ENCODE measurements around the gene LMO7.

LMO7 gene

DNA sequence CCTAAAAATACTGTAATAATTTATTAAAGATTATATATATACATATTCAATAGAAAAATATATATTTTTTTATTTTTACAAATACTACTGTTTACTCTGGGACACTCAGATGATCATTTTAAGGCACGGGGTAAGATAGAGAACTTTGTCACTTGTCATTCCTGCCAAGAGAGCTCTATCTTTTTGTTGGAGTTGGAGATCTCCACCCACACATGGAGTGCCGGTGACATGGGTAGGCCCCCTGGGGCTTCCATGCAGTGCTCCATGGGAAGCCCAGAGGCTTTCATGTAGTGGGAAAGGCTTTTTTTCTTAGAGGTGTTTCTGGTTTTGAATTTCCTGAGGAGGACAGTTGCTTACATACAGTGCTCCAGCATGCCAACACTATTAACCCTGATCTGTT lies 81.4 kb downstream of the LMO7 start:
- H2BK12ac ChIP-seq (ENCODE audit: low read length in 2 of 2): no peak overlapping the region
- no peak for DNase-seq
- H3K4me2 ChIP-seq (ENCODE audit: low read length, poor library complexity, severe bottlenecking): no peak overlapping the region
- H3K36me3 ChIP-seq (ENCODE audit: control insufficient read depth in 1 of 2, insufficient read depth in 2 of 2, low read depth in 1 of 2, low read length in 2 of 2): peaks cover 0 to 32% of the 10 kb centered on the region in 2 experiments
- no peak overlapping the region for H3K27ac ChIP-seq (ENCODE audit: low read length, poor library complexity, severe bottlenecking)
- H3K4me3 ChIP-seq (ENCODE audit: insufficient read depth in 1 of 2, low read depth in 1 of 2, low read length in 2 of 2): no peak overlapping the region
- no peak overlapping the region for H3K9ac ChIP-seq (ENCODE audit: low read length)
- 100% methylated on average over 2 of the region's 2 CpGs for WGBS
- H3K27me3 ChIP-seq (ENCODE audit: control insufficient read depth in 1 of 2, insufficient read depth in 1 of 2, low read length in 2 of 2): no peaks in the 10 kb centered on the region
- no peaks in the 10 kb centered on the region for H3K9me3 ChIP-seq (ENCODE audit: control insufficient read depth, low read length)
- H3K23ac ChIP-seq (ENCODE audit: low read length in 2 of 2): no peak overlapping the region
- no peak overlapping the region for H2BK15ac ChIP-seq (ENCODE audit: low read depth, poor library complexity, severe bottlenecking)
- H3K4me1 ChIP-seq (ENCODE audit: control insufficient read depth, insufficient read depth, low read depth, low read length): peaks cover 1% of the 10 kb centered on the region
- H4K8ac ChIP-seq (ENCODE audit: low read length): no peak overlapping the region
- H2BK5ac ChIP-seq (ENCODE audit: low read depth, low read length, poor library complexity, severe bottlenecking): no peak overlapping the region
- H3K79me1 ChIP-seq (replicated peaks; ENCODE audit: low read length, poor library complexity, severe bottlenecking): peaks cover 7% of the 10 kb centered on the region
- no peak overlapping the region for H3K14ac ChIP-seq (ENCODE audit: low read length in 2 of 2)
- no peak overlapping the region for H2AFZ ChIP-seq (ENCODE audit: low read depth, low read length)
- no peak overlapping the region for H2AK5ac ChIP-seq (ENCODE audit: low read length, severe bottlenecking)
- no peak overlapping the region for H4K91ac ChIP-seq (ENCODE audit: low read length)
- no peak overlapping the region for H3K4ac ChIP-seq (ENCODE audit: low read depth in 1 of 2, low read length in 2 of 2)
- H3K18ac ChIP-seq (ENCODE audit: low read depth in 1 of 2, low read length in 2 of 2): no peak overlapping the region
- no peak overlapping the region for H2BK120ac ChIP-seq (ENCODE audit: low read depth, low read length)

DNA sequence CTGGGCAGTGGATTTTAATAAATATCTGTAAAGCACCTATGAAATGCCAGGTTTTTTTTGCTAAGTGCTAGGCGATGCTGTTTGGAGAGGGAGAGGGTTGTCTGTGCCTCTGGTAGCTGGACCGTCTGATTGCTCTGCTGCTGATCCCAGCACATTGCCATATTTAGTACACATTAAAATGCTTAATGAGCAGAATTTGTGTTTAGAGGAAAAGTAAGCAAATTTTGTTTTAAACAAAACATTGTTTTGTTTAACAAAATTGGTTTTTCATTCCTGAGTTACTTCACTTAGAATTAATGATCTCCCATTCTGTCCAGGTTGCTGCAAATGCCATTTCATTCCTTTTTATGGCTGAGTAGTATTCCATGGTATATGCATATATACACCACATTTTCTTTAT lies 85.2 kb downstream of the LMO7 start:
- Histone ChIP-seq H3K79me1 (replicated peaks; ENCODE audit: low read length, poor library complexity, severe bottlenecking) (peaks cover 10% of the 10 kb centered on the region), H3K36me3 (ENCODE audit: control insufficient read depth in 1 of 2, insufficient read depth in 2 of 2, low read depth in 1 of 2, low read length in 2 of 2) (peaks cover 0 to 19% of the 10 kb centered on the region in 2 experiments), H3K27me3 (ENCODE audit: control insufficient read depth in 1 of 2, insufficient read depth in 1 of 2, low read length in 2 of 2) (no peaks in the 10 kb centered on the region), H3K27ac (ENCODE audit: low read length, poor library complexity, severe bottlenecking) (no peak overlapping the region), H2AK5ac (ENCODE audit: low read length, severe bottlenecking) (no peak overlapping the region), H3K4me1 (ENCODE audit: control insufficient read depth, insufficient read depth, low read depth, low read length) (peaks cover 1% of the 10 kb centered on the region), H2AFZ (ENCODE audit: low read depth, low read length) (no peak overlapping the region), H3K18ac (ENCODE audit: low read depth in 1 of 2, low read length in 2 of 2) (no peak overlapping the region), H4K91ac (ENCODE audit: low read length) (no peak overlapping the region), H2BK15ac (ENCODE audit: low read depth, poor library complexity, severe bottlenecking) (no peak overlapping the region), H3K9ac (ENCODE audit: low read length) (no peak overlapping the region), H3K14ac (ENCODE audit: low read length in 2 of 2) (no peak overlapping the region), H3K4ac (ENCODE audit: low read depth in 1 of 2, low read length in 2 of 2) (no peak overlapping the region), H3K4me3 (ENCODE audit: insufficient read depth in 1 of 2, low read depth in 1 of 2, low read length in 2 of 2) (no peak overlapping the region), H2BK120ac (ENCODE audit: low read depth, low read length) (no peak overlapping the region), H3K23ac (ENCODE audit: low read length in 2 of 2) (no peak overlapping the region), H2BK5ac (ENCODE audit: low read depth, low read length, poor library complexity, severe bottlenecking) (no peak overlapping the region), H4K8ac (ENCODE audit: low read length) (no peak overlapping the region), H3K4me2 (ENCODE audit: low read length, poor library complexity, severe bottlenecking) (peak overlapping the region; percentile 4), H3K9me3 (ENCODE audit: control insufficient read depth, low read length) (no peaks in the 10 kb centered on the region), H2BK12ac (ENCODE audit: low read length in 2 of 2) (no peak overlapping the region)
- DNase-seq: no peak
- WGBS: 100% methylated on average over 1 of the region's 2 CpGs

DNA sequence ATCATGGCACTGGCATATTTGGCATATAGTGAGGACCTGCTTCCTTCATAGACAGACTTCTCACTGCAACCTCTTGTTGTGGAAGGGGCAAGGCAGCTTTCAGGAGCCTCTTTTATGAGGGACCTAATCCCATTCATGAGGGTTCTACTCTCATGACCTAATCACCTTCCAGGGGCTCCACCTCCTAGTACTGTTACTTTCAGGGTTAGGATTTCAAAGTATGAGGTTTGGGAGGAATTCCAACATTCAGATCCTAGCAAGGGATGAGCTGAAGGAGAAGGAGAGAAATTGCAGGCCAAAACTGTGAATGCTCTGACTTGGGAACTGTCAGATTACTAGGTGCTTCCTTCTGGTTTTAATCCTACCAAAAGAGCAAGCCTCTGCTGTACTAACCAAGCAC lies 87.8 kb downstream of the LMO7 start:
- Histone ChIP-seq H3K4me1 (ENCODE audit: control insufficient read depth, insufficient read depth, low read depth, low read length) (no peaks in the 10 kb centered on the region), H3K4me2 (ENCODE audit: low read length, poor library complexity, severe bottlenecking) (no peak overlapping the region), H2BK5ac (ENCODE audit: low read depth, low read length, poor library complexity, severe bottlenecking) (no peak overlapping the region), H2BK120ac (ENCODE audit: low read depth, low read length) (no peak overlapping the region), H3K9me3 (ENCODE audit: control insufficient read depth, low read length) (no peaks in the 10 kb centered on the region), H3K27me3 (ENCODE audit: control insufficient read depth in 1 of 2, insufficient read depth in 1 of 2, low read length in 2 of 2) (no peaks in the 10 kb centered on the region), H3K4ac (ENCODE audit: low read depth in 1 of 2, low read length in 2 of 2) (no peak overlapping the region), H4K91ac (ENCODE audit: low read length) (no peak overlapping the region), H3K14ac (ENCODE audit: low read length in 2 of 2) (no peak overlapping the region), H3K18ac (ENCODE audit: low read depth in 1 of 2, low read length in 2 of 2) (no peak overlapping the region), H3K36me3 (ENCODE audit: control insufficient read depth in 1 of 2, insufficient read depth in 2 of 2, low read depth in 1 of 2, low read length in 2 of 2) (peaks cover 0 to 11% of the 10 kb centered on the region in 2 experiments), H2BK12ac (ENCODE audit: low read length in 2 of 2) (no peak overlapping the region), H4K8ac (ENCODE audit: low read length) (no peak overlapping the region), H2AFZ (ENCODE audit: low read depth, low read length) (no peak overlapping the region), H3K4me3 (ENCODE audit: insufficient read depth in 1 of 2, low read depth in 1 of 2, low read length in 2 of 2) (no peak overlapping the region), H3K27ac (ENCODE audit: low read length, poor library complexity, severe bottlenecking) (no peak overlapping the region), H3K23ac (ENCODE audit: low read length in 2 of 2) (no peak overlapping the region), H2AK5ac (ENCODE audit: low read length, severe bottlenecking) (no peak overlapping the region), H3K9ac (ENCODE audit: low read length) (no peak overlapping the region), H3K79me1 (replicated peaks; ENCODE audit: low read length, poor library complexity, severe bottlenecking) (peaks cover 7% of the 10 kb centered on the region), H2BK15ac (ENCODE audit: low read depth, poor library complexity, severe bottlenecking) (no peak overlapping the region)
- no peak for DNase-seq

DNA sequence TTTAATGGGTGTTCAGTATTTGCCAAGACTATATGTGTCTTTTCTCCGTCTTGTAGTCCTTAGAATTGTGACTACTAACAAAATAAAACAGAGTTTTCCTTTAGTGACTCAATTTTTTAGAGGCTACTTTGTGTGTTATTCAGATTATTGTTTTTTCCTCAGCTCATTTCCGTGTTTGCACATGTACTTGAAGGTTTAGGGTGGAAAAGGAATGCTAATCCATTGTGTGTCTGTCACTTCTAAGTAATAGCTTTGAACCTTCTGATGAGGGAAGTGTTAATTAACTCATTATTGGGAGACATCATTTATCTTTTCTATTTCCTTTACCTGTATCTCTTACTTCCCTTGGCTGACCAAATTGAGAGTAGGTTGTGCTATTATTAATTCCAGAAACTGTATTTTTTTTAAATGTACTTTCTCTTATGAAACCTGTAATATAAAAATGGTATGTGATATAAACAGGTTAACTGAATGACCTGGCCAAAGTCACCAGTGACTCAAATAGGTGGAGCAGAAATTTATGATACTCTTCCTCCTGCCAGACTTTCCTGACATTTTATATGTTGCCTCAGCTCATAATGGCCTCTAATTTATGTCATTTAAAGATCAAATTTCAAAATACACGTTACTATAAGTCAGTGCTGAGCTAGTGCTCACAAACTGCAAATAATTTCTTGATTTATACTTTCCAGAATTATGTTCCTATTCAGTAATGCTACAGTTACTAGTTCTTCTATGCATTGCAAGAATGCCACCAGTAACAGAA lies 88.8 kb downstream of the LMO7 start:
- Histone ChIP-seq H3K9me3 (ENCODE audit: control insufficient read depth, low read length) (no peaks in the 10 kb centered on the region), H3K4ac (ENCODE audit: low read depth in 1 of 2, low read length in 2 of 2) (no peak overlapping the region), H2AK5ac (ENCODE audit: low read length, severe bottlenecking) (no peak overlapping the region), H2BK5ac (ENCODE audit: low read depth, low read length, poor library complexity, severe bottlenecking) (no peak overlapping the region), H3K4me1 (ENCODE audit: control insufficient read depth, insufficient read depth, low read depth, low read length) (no peaks in the 10 kb centered on the region), H3K14ac (ENCODE audit: low read length in 2 of 2) (no peak overlapping the region), H3K23ac (ENCODE audit: low read length in 2 of 2) (no peak overlapping the region), H2BK12ac (ENCODE audit: low read length in 2 of 2) (no peak overlapping the region), H2BK15ac (ENCODE audit: low read depth, poor library complexity, severe bottlenecking) (no peak overlapping the region), H3K18ac (ENCODE audit: low read depth in 1 of 2, low read length in 2 of 2) (no peak overlapping the region), H2AFZ (ENCODE audit: low read depth, low read length) (no peak overlapping the region), H3K79me1 (replicated peaks; ENCODE audit: low read length, poor library complexity, severe bottlenecking) (peaks cover 5% of the 10 kb centered on the region), H3K27ac (ENCODE audit: low read length, poor library complexity, severe bottlenecking) (no peak overlapping the region), H2BK120ac (ENCODE audit: low read depth, low read length) (no peak overlapping the region), H4K8ac (ENCODE audit: low read length) (no peak overlapping the region), H3K27me3 (ENCODE audit: control insufficient read depth in 1 of 2, insufficient read depth in 1 of 2, low read length in 2 of 2) (no peaks in the 10 kb centered on the region), H3K4me2 (ENCODE audit: low read length, poor library complexity, severe bottlenecking) (no peak overlapping the region), H4K91ac (ENCODE audit: low read length) (no peak overlapping the region), H3K4me3 (ENCODE audit: insufficient read depth in 1 of 2, low read depth in 1 of 2, low read length in 2 of 2) (no peak overlapping the region), H3K9ac (ENCODE audit: low read length) (no peak overlapping the region), H3K36me3 (ENCODE audit: control insufficient read depth in 1 of 2, insufficient read depth in 2 of 2, low read depth in 1 of 2, low read length in 2 of 2) (peaks cover 0 to 2% of the 10 kb centered on the region in 2 experiments)
- DNase-seq: no peak
- WGBS: 71% methylated on average over 2 of the region's 3 CpGs
